Measurements from ENCODE around the gene BPHL. TPM values are rescaled to one million over a fixed set of nuclear protein-coding genes. Genes with fewer than 3 reads are reported as not detected.
"Not testable (repeated sequence)": the region's sequence is repeated elsewhere in the genome, so short reads cannot be mapped to it uniquely, and the experiment has no call there.

The BPHL gene
- total RNA-seq, 4 donors from 2014 or later, result 10.1 to 26.0 (median 11.8) TPM

GRCh38 chr6:3196770-3197169 is 78.3 kb downstream of the BPHL start:
- peaks cover 0 to 6% (median 0%) of the 10 kb centered on the region in 3 donors for H3K4me1 ChIP-seq
- H3K27ac ChIP-seq, result peak overlapping the region in 2 of 4 donors; percentile 33 to 49
- intact Hi-C loops (cut with DNase I), result no loop called here
- 84 to 85% methylated on average over 5 of the region's 5 CpGs for WGBS, 2 donors
- no peaks in the 10 kb centered on the region for H3K9me3 ChIP-seq
- no peak overlapping the region for H3K4me3 ChIP-seq
- no peaks in the 10 kb centered on the region for H3K27me3 ChIP-seq
- H3K36me3 ChIP-seq, result no peaks in the 10 kb centered on the region
- TF ChIP-seq POLR2A (IDR thresholded peaks at IDR 0.05), result no peak
- TF ChIP-seq CTCF (IDR thresholded peaks at IDR 0.05), result no peak
- no peak for DNase-seq

DNA sequence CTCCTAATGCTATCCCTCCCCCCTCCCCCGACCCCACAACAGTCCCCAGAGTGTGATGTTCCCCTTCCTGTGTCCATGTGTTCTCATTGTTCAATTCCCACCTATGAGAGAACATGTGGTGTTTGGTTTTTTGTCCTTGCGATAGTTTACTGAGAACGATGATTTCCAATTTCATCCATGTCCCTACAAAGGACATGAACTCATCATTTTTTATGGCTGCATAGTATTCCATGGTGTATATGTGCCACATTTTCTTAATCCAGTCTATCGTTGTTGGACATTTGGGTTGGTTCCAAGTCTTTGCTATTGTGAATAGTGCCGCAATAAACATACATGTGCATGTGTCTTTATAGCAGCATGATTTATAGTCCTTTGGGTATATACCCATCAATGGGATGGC is 79.2 kb downstream of the BPHL start:
- H3K4me1 ChIP-seq, result peaks cover 0 to 11% (median 0%) of the 10 kb centered on the region in 3 donors
- H3K9me3 ChIP-seq; H3K27ac ChIP-seq; DNase-seq; H3K27me3 ChIP-seq; H3K4me3 ChIP-seq; intact Hi-C loops (cut with DNase I); H3K36me3 ChIP-seq: not testable (repeated sequence)
- 71 to 72% methylated on average over 3 of the region's 5 CpGs for WGBS, 2 donors

- no peaks in the 10 kb centered on the region for H3K27me3 ChIP-seq
- no peaks in the 10 kb centered on the region for H3K9me3 ChIP-seq
- no peak for TF ChIP-seq CTCF (IDR thresholded peaks at IDR 0.05)
- TF ChIP-seq POLR2A (IDR thresholded peaks at IDR 0.05), result no peak
- H3K4me3 ChIP-seq, result no peak overlapping the region
- no peak overlapping the region for H3K27ac ChIP-seq
- H3K36me3 ChIP-seq, result no peaks in the 10 kb centered on the region
- intact Hi-C loops (cut with DNase I), result no loop called here
- 60 to 75% methylated on average over 5 of the region's 5 CpGs for WGBS, 2 donors
- no peak for DNase-seq
- H3K4me1 ChIP-seq, result peaks cover 0 to 15% (median 0%) of the 10 kb centered on the region in 3 donors
Observed at GRCh38 chr6:3199382-3199781, 80.9 kb downstream of the BPHL start.

DNA sequence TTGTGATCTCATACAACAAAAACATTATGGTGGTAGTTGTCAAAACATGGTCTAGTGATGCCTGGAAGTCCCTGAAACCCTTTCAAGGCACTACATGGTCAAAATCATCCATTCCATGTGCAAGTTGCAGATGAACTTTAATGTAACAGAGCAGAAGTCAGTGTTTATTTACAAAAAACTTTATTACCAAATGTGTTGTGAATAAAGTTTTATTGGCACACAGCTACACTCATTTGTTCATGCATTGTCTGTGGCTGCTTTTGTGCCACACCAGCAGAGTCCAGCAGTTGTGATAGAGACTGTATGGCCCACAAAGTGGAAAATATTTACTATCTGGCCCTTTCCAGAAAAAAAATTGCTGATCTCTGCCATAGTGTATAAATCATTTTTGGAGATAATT is 82.2 kb downstream of the BPHL start:
- Histone ChIP-seq H3K4me3 (no peak overlapping the region), H3K9me3 (no peaks in the 10 kb centered on the region), H3K4me1 (peaks cover 0 to 13% (median 0%) of the 10 kb centered on the region in 3 donors), H3K27me3 (no peaks in the 10 kb centered on the region), H3K27ac (no peak overlapping the region), H3K36me3 (no peaks in the 10 kb centered on the region)
- no peak for TF ChIP-seq CTCF (IDR thresholded peaks at IDR 0.05)
- no peak for TF ChIP-seq POLR2A (IDR thresholded peaks at IDR 0.05)
- DNase-seq, result no peak
- intact Hi-C loops (cut with DNase I), result no loop called here

GRCh38 chr6:3201388-3201787 is 82.9 kb downstream of the BPHL start:
- intact Hi-C loops (cut with DNase I), result no loop called here
- H3K4me3 ChIP-seq, result no peak overlapping the region
- WGBS, 2 donors, result 79 to 86% methylated on average over 2 of the region's 2 CpGs
- H3K27ac ChIP-seq, result no peak overlapping the region
- no peak for DNase-seq
- no peaks in the 10 kb centered on the region for H3K36me3 ChIP-seq
- H3K9me3 ChIP-seq, result no peaks in the 10 kb centered on the region
- peaks cover 1 to 20% (median 2%) of the 10 kb centered on the region in 3 donors for H3K4me1 ChIP-seq
- TF ChIP-seq CTCF (IDR thresholded peaks at IDR 0.05) (no peak), POLR2A (IDR thresholded peaks at IDR 0.05) (no peak)
- no peaks in the 10 kb centered on the region for H3K27me3 ChIP-seq

Small RNA genes within 50 kb of the gene (small RNA-seq; reads per million reads assigned to genes)
- gene RNA5SP201, result 0 reads per million in 4 donors

Other genes starting within 250 kb of the BPHL start
- gene SERPINB9, start 215.4 kb upstream of the BPHL start, total RNA-seq, result 10 to 100 TPM in 2 of 4 donors, 1 to 10 TPM in 2; 7.5 to 40.4 (median 12.1) TPM
- 10 to 100 TPM; 76.6 to 95.7 (median 84.4) TPM for gene SERPINB6, start 147.1 kb upstream of the BPHL start, total RNA-seq
- gene NQO2, start 118.8 kb upstream of the BPHL start, total RNA-seq, result 10 to 100 TPM; 18.7 to 38.3 (median 26.5) TPM
- gene RIPK1, start 50.2 kb upstream of the BPHL start, total RNA-seq, result 10 to 100 TPM; 17.7 to 25.7 (median 20.9) TPM
- gene TUBB2A, start 38.8 kb downstream of the BPHL start, total RNA-seq, result 100 to 1,000 TPM in 2 of 4 donors, 10 to 100 TPM in 2; 35.9 to 149 (median 93.5) TPM
- 1 to 10 TPM; 1.6 to 5.0 (median 3.2) TPM for gene TUBB2B, start 108.9 kb downstream of the BPHL start, total RNA-seq
- 10 to 100 TPM in 3 of 4 donors, 1 to 10 TPM in 1; 9.4 to 36.0 (median 14.9) TPM for gene PSMG4, start 140.2 kb downstream of the BPHL start, total RNA-seq

All from esophagus squamous epithelium (tissue), 5 donors.